ENCODE data around the gene SLC5A5.

- TF ChIP-seq CTCF (IDR thresholded peaks at IDR 0.05) (no peak), POLR2AphosphoS5 (IDR thresholded peaks at IDR 0.05) (no peak)
Measured at GRCh38 chr19:17910791-17911360, 39.1 kb downstream of the SLC5A5 start.

Measured in suprapubic skin (tissue), 3 donors.